SK-N-DZ (cell line): ENCODE data around the gene WBP2NL.
A peak's percentile ranks its signal among the peaks of the same experiment; 100 is the strongest.
"Not testable (repeated sequence)": the region's sequence is repeated elsewhere in the genome, so short reads cannot be mapped to it uniquely, and the experiment has no call there.

Experiments used
- DNase-seq: peaks from one replicate; pipeline ENCODE4 v3.0.0-alpha.2; 2015; ENCODE audit warnings: low spot score
- small RNA-seq, 2 experiments: library from RNA; depleted of rRNA; stranded (forward); fragments of <200 nt; gene quantifications; one replicate each; pipeline ENCODE3, GENCODE V24; 2014

Gene WBP2NL

GRCh38 chr22:42071508-42071907, 72.9 kb downstream of the WBP2NL start:
- DNase-seq = not testable (repeated sequence)

DNA sequence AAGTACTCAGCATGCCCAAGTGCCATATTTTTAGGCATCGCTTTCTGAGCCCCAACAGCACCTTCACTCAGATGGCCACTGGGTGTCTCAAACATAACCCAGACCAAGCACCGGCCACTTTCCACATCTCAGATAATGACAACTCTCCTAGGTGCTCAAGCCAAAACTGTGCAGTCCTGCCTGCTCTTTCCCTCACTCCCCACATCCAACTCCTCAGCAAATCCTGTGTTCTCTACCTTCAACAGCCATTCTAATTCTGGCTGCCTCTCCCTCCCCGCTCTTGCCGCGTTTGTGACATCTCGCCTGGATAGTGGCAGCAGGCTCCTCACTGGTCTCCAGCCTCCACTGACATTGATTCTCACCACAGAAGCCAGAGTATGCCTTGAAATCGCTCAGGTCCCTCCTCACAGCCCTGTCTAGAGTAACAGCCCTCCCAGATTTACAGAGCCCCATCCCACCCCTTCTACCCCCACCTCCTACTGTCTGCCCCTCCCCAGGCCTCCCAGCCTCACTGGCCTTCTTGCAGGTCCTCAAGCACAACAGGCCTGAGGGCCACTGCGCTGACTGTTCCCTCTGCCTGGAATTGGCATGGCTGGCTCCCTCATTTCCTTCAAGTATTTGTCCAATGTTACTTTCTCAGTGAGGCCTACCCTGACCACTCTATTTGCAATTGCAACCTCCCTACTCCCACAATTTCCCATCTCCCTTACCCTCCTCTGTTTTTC, 74.2 kb downstream of the WBP2NL start:
- peak; percentile 36 for DNase-seq

- no peak for DNase-seq
These were observed 75.0 kb downstream of the WBP2NL start for GRCh38 chr22:42073621-42074041.

DNA sequence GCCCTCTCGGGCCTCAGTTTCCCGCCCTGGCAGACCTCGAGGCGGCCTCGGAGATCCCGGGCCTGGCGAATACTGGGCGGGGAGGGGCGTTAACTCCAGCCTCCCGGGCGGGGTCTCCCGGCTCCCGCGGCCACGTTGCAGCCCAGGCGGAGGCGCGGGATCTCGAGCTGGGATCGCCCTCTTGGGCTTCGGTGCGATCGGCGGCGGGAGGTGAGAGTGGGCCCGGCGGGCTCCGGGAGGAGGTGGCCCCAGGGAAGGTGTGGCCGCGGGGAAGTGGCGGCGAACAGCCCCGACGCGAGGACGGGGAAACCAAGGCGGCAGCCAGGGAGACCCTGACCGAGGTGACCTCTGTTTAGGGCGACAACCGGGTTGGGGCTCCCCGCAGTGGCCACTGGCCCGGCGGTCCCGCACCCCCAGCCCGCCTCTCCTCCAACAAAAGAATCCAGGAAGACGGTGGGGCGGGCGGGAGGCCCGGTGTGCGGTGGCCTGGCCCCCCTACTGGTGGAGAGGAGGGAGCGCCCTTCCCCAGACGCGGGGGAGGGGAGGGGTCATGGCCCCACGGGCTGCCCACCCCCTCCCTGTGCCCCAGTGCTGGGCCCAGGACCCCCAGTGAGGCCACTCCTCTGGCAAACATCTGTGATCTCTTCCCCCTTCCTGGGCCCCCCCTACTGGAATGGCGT, 75.7 kb downstream of the WBP2NL start, which contains the start of gene PHETA2:
Gene PHETA2 (plus strand): TSS at position 117 of the 680 bp plus-strand sequence. CDS start 3,046 bp downstream, outside the sequence.
- no peak for DNase-seq

- no peak for DNase-seq
These were observed 76.5 kb downstream of the WBP2NL start for GRCh38 chr22:42074846-42075676.

GRCh38 chr22:42076764-42077485, 78.3 kb downstream of the WBP2NL start:
- no peak for DNase-seq

GRCh38 chr22:42077486-42078125, 79.0 kb downstream of the WBP2NL start:
- DNase-seq = no peak

Small RNA genes within 50 kb of the gene (small RNA-seq; reads per million reads assigned to genes)
- gene SNORD13P1 = 0 to 7.4 reads per million in 2 experiments
